WTC11 (cell line): ENCODE measurements around the gene NCSTN. TPM values are rescaled to one million over a fixed set of nuclear protein-coding genes. Genes with fewer than 3 reads are reported as not detected.
A peak's percentile ranks its signal among the peaks of the same experiment; 100 is the strongest.

ENCODE experiments used
- ATAC-seq: fragments of 200-7000 bp; cut with Tn5 transposase; 2 replicates; pipeline ENCODE4 v1.10.0; 2021; ENCODE audit warnings: mild to moderate bottlenecking, moderate library complexity
- CTCF ChIA-PET: fragments of 300-600 bp; sonication (Branson Sonifier 250); formaldehyde crosslinking; loops from one replicate; lab custom pipeline; 2021; ENCODE audit warnings: antibody characterized with exemption; lab: Charles Lee
- POLR2A ChIA-PET: fragments of 350-600 bp; sonication (Branson Sonifier 250); formaldehyde crosslinking; loops from one replicate; lab custom pipeline; 2021; ENCODE audit warnings: antibody characterized with exemption; lab: Charles Lee
- DNase-seq: peaks from one replicate; pipeline ENCODE4 v3.0.0; 2021; ENCODE audit warnings: low spot score
- H3K27ac Mint-ChIP-seq: 2 replicates; pipeline ENCODE4 v1.8.0; 2021; ENCODE audit warnings: mixed read lengths
- H3K27me3 Mint-ChIP-seq: 2 replicates; pipeline ENCODE4 v1.8.0; 2021; ENCODE audit warnings: low read depth, mild to moderate bottlenecking, moderate library complexity, mixed read lengths
- H3K36me3 Mint-ChIP-seq: 2 replicates; pipeline ENCODE4 v1.8.0; 2021; ENCODE audit warnings: mixed read lengths
- H3K4me1 Mint-ChIP-seq: 2 replicates; pipeline ENCODE4 v1.8.0; 2022; ENCODE audit warnings: mixed read lengths
- H3K4me3 Mint-ChIP-seq: 2 replicates; pipeline ENCODE4 v1.8.0; 2021; ENCODE audit warnings: mild to moderate bottlenecking, moderate library complexity, mixed read lengths
- H3K9me3 Mint-ChIP-seq: 2 replicates; pipeline ENCODE4 v1.8.0; 2021; ENCODE audit warnings: mixed read lengths
- CREM ChIP-seq: sonication (generic); formaldehyde crosslinking; IDR thresholded peaks from 2 replicates; pipeline ENCODE4 v1.8.1; 2022; ENCODE audit warnings: mild to moderate bottlenecking, missing genetic modification reagents, moderate library complexity
- CTCF ChIP-seq: fragments of 200-600 bp; IDR thresholded peaks from 2 replicates; pipeline ENCODE4 v1.8.0; 2022; ENCODE audit warnings: antibody characterized with exemption
- E2F5 ChIP-seq: sonication (generic); formaldehyde crosslinking; IDR thresholded peaks from 2 replicates; pipeline ENCODE4 v1.8.1; 2022; ENCODE audit warnings: mild to moderate bottlenecking, moderate library complexity, missing genetic modification reagents
- ESRRA ChIP-seq: sonication (generic); formaldehyde crosslinking; IDR thresholded peaks from 2 replicates; pipeline ENCODE4 v1.8.1; 2022; ENCODE audit warnings: mild to moderate bottlenecking, missing genetic modification reagents, borderline replicate concordance
- FOXP1 ChIP-seq: sonication (generic); formaldehyde crosslinking; IDR thresholded peaks from 2 replicates; pipeline ENCODE4 v1.8.0; 2022; ENCODE audit warnings: missing genetic modification reagents, mild to moderate bottlenecking, moderate library complexity, borderline replicate concordance
- FOXP4 ChIP-seq: sonication (generic); formaldehyde crosslinking; IDR thresholded peaks from 2 replicates; pipeline ENCODE4 v1.8.0; 2022; ENCODE audit warnings: mild to moderate bottlenecking, missing genetic modification reagents
- GABPB1 ChIP-seq: sonication (generic); formaldehyde crosslinking; IDR thresholded peaks from 2 replicates; pipeline ENCODE4 v1.8.1; 2023; ENCODE audit warnings: mild to moderate bottlenecking, missing genetic modification reagents
- MXD4 ChIP-seq: fragments of 250-450 bp; sonication (Bioruptor Pico); IDR thresholded peaks from 2 replicates; pipeline ENCODE4 v1.8.0; 2021; ENCODE audit warnings: mild to moderate bottlenecking, moderate library complexity, borderline replicate concordance
- NFATC4 ChIP-seq: fragments of 250-450 bp; sonication (Bioruptor Pico); IDR thresholded peaks from 2 replicates; pipeline ENCODE4 v1.9.0; 2021; ENCODE audit warnings: mild to moderate bottlenecking
- NFYB ChIP-seq: sonication (generic); formaldehyde crosslinking; conservative IDR thresholded peaks from 2 replicates; pipeline ENCODE4 v1.8.0; 2022; ENCODE audit warnings: low read depth, missing genetic modification reagents
- NR2C2 ChIP-seq: sonication (generic); formaldehyde crosslinking; IDR thresholded peaks from 2 replicates; pipeline ENCODE4 v1.8.0; 2022; ENCODE audit warnings: mild to moderate bottlenecking, missing genetic modification reagents
- NR3C1 ChIP-seq: sonication (generic); formaldehyde crosslinking; conservative IDR thresholded peaks from 2 replicates; pipeline ENCODE4 v1.8.1; 2023; ENCODE audit warnings: low read depth, mild to moderate bottlenecking, missing genetic modification reagents
- OVOL2 ChIP-seq: fragments of 250-450 bp; sonication (Bioruptor Pico); IDR thresholded peaks from 2 replicates; pipeline ENCODE4 v1.9.0; 2021; ENCODE audit warnings: mild to moderate bottlenecking, borderline replicate concordance
- RELA ChIP-seq: sonication (generic); formaldehyde crosslinking; IDR thresholded peaks from 2 replicates; pipeline ENCODE4 v1.8.1; 2022; ENCODE audit warnings: missing genetic modification reagents, mild to moderate bottlenecking, borderline replicate concordance
- SMAD3 ChIP-seq: sonication (generic); formaldehyde crosslinking; IDR thresholded peaks from 2 replicates; pipeline ENCODE4 v1.8.0; 2022; ENCODE audit warnings: missing genetic modification reagents, mild to moderate bottlenecking, borderline replicate concordance
- SMAD4 ChIP-seq: sonication (generic); formaldehyde crosslinking; IDR thresholded peaks from 2 replicates; pipeline ENCODE4 v1.8.0; 2022; ENCODE audit warnings: mild to moderate bottlenecking, missing genetic modification reagents
- SP1 ChIP-seq: sonication (generic); formaldehyde crosslinking; conservative IDR thresholded peaks from 2 replicates; pipeline ENCODE4 v1.8.1; 2022; ENCODE audit warnings: missing genetic modification reagents
- TCF7 ChIP-seq: sonication (generic); formaldehyde crosslinking; IDR thresholded peaks from 2 replicates; pipeline ENCODE4 v1.8.0; 2022; ENCODE audit warnings: mild to moderate bottlenecking, low read depth, missing genetic modification reagents, moderate library complexity
- ZNF138 ChIP-seq: sonication (generic); formaldehyde crosslinking; conservative IDR thresholded peaks from 2 replicates; pipeline ENCODE4 v1.8.1; 2022; ENCODE audit warnings: mild to moderate bottlenecking, moderate library complexity, missing genetic modification reagents
- ZNF219 ChIP-seq: sonication (generic); formaldehyde crosslinking; IDR thresholded peaks from 2 replicates; pipeline ENCODE4 v1.8.0; 2023; ENCODE audit warnings: missing genetic modification reagents, mild to moderate bottlenecking, borderline replicate concordance
- ZNF396 ChIP-seq: fragments of 250-450 bp; sonication (Bioruptor Pico); IDR thresholded peaks from 2 replicates; pipeline ENCODE4 v1.8.0; 2021; ENCODE audit warnings: mild to moderate bottlenecking, moderate library complexity, borderline replicate concordance
- ZNF423 ChIP-seq: fragments of 250-450 bp; sonication (Bioruptor Pico); IDR thresholded peaks from 2 replicates; pipeline ENCODE4 v2.1.2; 2022; ENCODE audit warnings: mild to moderate bottlenecking, moderate library complexity
- total RNA-seq: library from RNA; stranded (reverse); gene quantifications from 3 replicates; pipeline ENCODE4 v1.2.3, GENCODE V29; 2021
- TF ChIP-seq, protein P1 (sequence below): sonication (generic); formaldehyde crosslinking; conservative IDR thresholded peaks from 2 replicates; pipeline ENCODE4 v1.8.1; 2022; ENCODE audit warnings: mild to moderate bottlenecking, missing genetic modification reagents
- TF ChIP-seq, protein P2 (sequence below): sonication (generic); formaldehyde crosslinking; IDR thresholded peaks from 2 replicates; pipeline ENCODE4 v1.8.1; 2023; ENCODE audit warnings: mild to moderate bottlenecking, missing genetic modification reagents, moderate library complexity
- TF ChIP-seq, protein P3 (sequence below): sonication (generic); formaldehyde crosslinking; IDR thresholded peaks from 2 replicates; pipeline ENCODE4 v1.8.0; 2022; ENCODE audit warnings: missing genetic modification reagents
- TF ChIP-seq, protein P4 (sequence below): sonication (generic); formaldehyde crosslinking; IDR thresholded peaks from 2 replicates; pipeline ENCODE4 v1.8.1; 2022; ENCODE audit warnings: low read depth, mild to moderate bottlenecking, moderate library complexity, missing genetic modification reagents, borderline replicate concordance

Gene NCSTN
- total RNA-seq, 1 experiment from 2014 or later = 72.7 TPM

DNA sequence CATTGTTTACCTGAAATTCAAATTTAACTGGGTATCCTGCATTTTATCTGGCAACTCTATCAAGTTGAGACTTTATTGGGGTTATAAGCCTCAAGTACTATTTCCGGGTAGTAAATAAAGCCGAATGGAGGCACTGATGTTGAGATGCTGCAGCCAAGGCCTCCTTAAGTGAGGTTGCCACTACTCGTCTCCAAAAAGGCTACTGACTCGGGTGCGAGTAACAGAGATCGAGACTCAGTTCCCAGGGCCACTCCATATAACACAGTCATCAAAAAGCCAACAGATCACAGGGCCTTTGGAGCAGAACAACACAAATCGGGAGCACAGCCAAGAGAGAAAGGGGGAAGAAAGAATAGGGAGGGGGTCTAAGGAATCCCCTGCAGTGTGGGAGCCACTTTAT, 657 bp upstream of the NCSTN start:
- ChIA-PET CTCF (interaction anchor here (1.4 kb wide), 1 partner anchor 51 kb away, joined by 8 read pairs; no protein-coding TSS in a partner anchor), POLR2A (no interaction called here)
- H3K27me3 Mint-ChIP-seq = no peaks in the 10 kb centered on the region
- peak overlapping the region; percentile 100 for H3K27ac Mint-ChIP-seq
- TF ChIP-seq ZNF219 (CRISPR knock-in tag) = no peak
- no peak for TF ChIP-seq ESRRA (CRISPR knock-in tag)
- no peak for TF ChIP-seq NR2C2 (CRISPR knock-in tag)
- TF ChIP-seq, protein P1, sequence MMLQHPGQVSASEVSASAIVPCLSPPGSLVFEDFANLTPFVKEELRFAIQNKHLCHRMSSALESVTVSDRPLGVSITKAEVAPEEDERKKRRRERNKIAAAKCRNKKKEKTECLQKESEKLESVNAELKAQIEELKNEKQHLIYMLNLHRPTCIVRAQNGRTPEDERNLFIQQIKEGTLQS (CRISPR knock-in tag) = no peak
- TF ChIP-seq GABPB1 (CRISPR knock-in tag) = no peak
- no peak for TF ChIP-seq NFATC4 (CRISPR knock-in tag)
- TF ChIP-seq SP1 (CRISPR knock-in tag) = no peak
- TF ChIP-seq TCF7 (CRISPR knock-in tag) = no peak
- no peak for TF ChIP-seq FOXP4 (CRISPR knock-in tag)
- no peak for TF ChIP-seq CTCF
- TF ChIP-seq, protein P2, sequence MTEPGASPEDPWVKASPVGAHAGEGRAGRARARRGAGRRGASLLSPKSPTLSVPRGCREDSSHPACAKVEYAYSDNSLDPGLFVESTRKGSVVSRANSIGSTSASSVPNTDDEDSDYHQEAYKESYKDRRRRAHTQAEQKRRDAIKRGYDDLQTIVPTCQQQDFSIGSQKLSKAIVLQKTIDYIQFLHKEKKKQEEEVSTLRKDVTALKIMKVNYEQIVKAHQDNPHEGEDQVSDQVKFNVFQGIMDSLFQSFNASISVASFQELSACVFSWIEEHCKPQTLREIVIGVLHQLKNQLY (CRISPR knock-in tag) = no peak
- TF ChIP-seq ZNF138 = no peak
- TF ChIP-seq SMAD3 (CRISPR knock-in tag) = no peak
- TF ChIP-seq ZNF423 (CRISPR knock-in tag) = no peak
- no peak for TF ChIP-seq NR3C1 (CRISPR knock-in tag)
- no peak for TF ChIP-seq RELA (CRISPR knock-in tag)
- TF ChIP-seq NFYB (CRISPR knock-in tag) = no peak
- no peak for TF ChIP-seq FOXP1 (CRISPR knock-in tag)
- no peak for TF ChIP-seq MXD4 (CRISPR knock-in tag)
- no peak for TF ChIP-seq ZNF396 (CRISPR knock-in tag)
- peak overlapping the region; percentile 100 for H3K4me3 Mint-ChIP-seq
- no peak for ATAC-seq
- H3K9me3 Mint-ChIP-seq = no peaks in the 10 kb centered on the region
- H3K4me1 Mint-ChIP-seq = peaks cover 26% of the 10 kb centered on the region
- H3K36me3 Mint-ChIP-seq = peaks cover 41% of the 10 kb centered on the region
- DNase-seq = no peak

DNA sequence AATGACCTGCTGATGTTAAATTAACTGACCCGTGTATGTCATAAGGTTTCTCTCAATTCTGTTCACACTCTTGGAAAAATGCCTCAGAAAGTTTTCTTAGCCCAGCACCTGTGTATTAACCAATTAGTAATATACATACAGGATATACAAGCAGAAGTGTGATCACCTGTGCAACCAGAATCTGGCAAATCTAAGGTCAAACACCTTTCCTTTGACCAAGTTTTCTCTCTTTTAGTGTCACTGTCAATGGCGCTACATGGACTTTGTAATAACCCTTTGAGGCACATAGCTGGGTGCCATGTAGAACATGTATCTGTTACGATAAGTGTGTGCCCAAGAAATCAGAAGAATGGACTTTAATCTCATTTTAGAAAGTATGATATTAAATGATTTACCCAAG, 1.1 kb downstream of the NCSTN start:
- ATAC-seq (no peak), DNase-seq (no peak)
- POLR2A ChIA-PET = no interaction called here
- Mint-ChIP-seq H3K36me3 (peaks cover 28% of the 10 kb centered on the region), H3K27ac (peak overlapping the region; percentile 100), H3K4me3 (peak overlapping the region; percentile 100), H3K4me1 (peaks cover 26% of the 10 kb centered on the region), H3K27me3 (no peaks in the 10 kb centered on the region), H3K9me3 (no peaks in the 10 kb centered on the region)
- CTCF ChIA-PET = interaction anchor here (1.0 to 2.7 kb wide), 3 partner anchors 11 to 53 kb away, joined by 6 to 8 read pairs (median 8); no protein-coding TSS in a partner anchor
- TF ChIP-seq OVOL2 (CRISPR knock-in tag) = no peak
- TF ChIP-seq, protein P3, sequence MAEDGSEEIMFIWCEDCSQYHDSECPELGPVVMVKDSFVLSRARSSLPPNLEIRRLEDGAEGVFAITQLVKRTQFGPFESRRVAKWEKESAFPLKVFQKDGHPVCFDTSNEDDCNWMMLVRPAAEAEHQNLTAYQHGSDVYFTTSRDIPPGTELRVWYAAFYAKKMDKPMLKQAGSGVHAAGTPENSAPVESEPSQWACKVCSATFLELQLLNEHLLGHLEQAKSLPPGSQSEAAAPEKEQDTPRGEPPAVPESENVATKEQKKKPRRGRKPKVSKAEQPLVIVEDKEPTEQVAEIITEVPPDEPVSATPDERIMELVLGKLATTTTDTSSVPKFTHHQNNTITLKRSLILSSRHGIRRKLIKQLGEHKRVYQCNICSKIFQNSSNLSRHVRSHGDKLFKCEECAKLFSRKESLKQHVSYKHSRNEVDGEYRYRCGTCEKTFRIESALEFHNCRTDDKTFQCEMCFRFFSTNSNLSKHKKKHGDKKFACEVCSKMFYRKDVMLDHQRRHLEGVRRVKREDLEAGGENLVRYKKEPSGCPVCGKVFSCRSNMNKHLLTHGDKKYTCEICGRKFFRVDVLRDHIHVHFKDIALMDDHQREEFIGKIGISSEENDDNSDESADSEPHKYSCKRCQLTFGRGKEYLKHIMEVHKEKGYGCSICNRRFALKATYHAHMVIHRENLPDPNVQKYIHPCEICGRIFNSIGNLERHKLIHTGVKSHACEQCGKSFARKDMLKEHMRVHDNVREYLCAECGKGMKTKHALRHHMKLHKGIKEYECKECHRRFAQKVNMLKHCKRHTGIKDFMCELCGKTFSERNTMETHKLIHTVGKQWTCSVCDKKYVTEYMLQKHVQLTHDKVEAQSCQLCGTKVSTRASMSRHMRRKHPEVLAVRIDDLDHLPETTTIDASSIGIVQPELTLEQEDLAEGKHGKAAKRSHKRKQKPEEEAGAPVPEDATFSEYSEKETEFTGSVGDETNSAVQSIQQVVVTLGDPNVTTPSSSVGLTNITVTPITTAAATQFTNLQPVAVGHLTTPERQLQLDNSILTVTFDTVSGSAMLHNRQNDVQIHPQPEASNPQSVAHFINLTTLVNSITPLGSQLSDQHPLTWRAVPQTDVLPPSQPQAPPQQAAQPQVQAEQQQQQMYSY (CRISPR knock-in tag) = no peak
- TF ChIP-seq, protein P1 (CRISPR knock-in tag) = no peak
- no peak for TF ChIP-seq NR3C1 (CRISPR knock-in tag)
- no peak for TF ChIP-seq SMAD4 (CRISPR knock-in tag)
- TF ChIP-seq E2F5 (CRISPR knock-in tag) = no peak
- TF ChIP-seq, protein P4, sequence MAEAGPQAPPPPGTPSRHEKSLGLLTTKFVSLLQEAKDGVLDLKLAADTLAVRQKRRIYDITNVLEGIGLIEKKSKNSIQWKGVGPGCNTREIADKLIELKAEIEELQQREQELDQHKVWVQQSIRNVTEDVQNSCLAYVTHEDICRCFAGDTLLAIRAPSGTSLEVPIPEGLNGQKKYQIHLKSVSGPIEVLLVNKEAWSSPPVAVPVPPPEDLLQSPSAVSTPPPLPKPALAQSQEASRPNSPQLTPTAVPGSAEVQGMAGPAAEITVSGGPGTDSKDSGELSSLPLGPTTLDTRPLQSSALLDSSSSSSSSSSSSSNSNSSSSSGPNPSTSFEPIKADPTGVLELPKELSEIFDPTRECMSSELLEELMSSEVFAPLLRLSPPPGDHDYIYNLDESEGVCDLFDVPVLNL (CRISPR knock-in tag) = no peak
- no peak for TF ChIP-seq CREM (CRISPR knock-in tag)
- no peak for TF ChIP-seq NFATC4 (CRISPR knock-in tag)
